ENCODE results near the gene SPNS2. TPM values are rescaled to one million over a fixed set of nuclear protein-coding genes. Genes with fewer than 3 reads are reported as not detected.

The SPNS2 gene
- total and polyA plus RNA-seq, 3 donors from 2014 or later, result 6.7 to 11.5 (median 8.0) TPM

- peaks cover 18% of the 10 kb centered on the region for H3K4me1 ChIP-seq
- no peaks in the 10 kb centered on the region for H3K36me3 ChIP-seq (ENCODE audit: low read depth, missing control alignments)
- no peaks in the 10 kb centered on the region for H3K27me3 ChIP-seq
- no peak overlapping the region for H3K4me3 ChIP-seq
- H3K9me3 ChIP-seq, result no peaks in the 10 kb centered on the region
- 60 to 94% methylated on average over 1 to 5 of the region's 5 CpGs for WGBS, 2 donors
- intact Hi-C loops (cut with DNase I; ENCODE audit: low total_unique reads), result no loop called here
- TF ChIP-seq CTCF (IDR thresholded peaks at IDR 0.05), result no peak
- no peak for TF ChIP-seq POLR2A (IDR thresholded peaks at IDR 0.05)
- no peak overlapping the region for H3K27ac ChIP-seq
- no peak for DNase-seq
Measured at GRCh38 chr17:4559966-4560365, 61.3 kb downstream of the SPNS2 start.

- 47 to 54% methylated on average over 7 to 12 of the region's 12 CpGs for WGBS, 2 donors
Measured at GRCh38 chr17:4560421-4560820, 61.7 kb downstream of the SPNS2 start, which contains the start of gene GGT6. TSS of gene GGT6 (minus strand) at chr17:4560577. CDS start at chr17:4560521, 56 bp downstream.

GRCh38 chr17:4560837-4561256 is 62.2 kb downstream of the SPNS2 start:
- intact Hi-C loops (cut with DNase I; ENCODE audit: low total_unique reads), result no loop called here
- DNase-seq, result peak; percentile 83
- no peaks in the 10 kb centered on the region for H3K27me3 ChIP-seq
- H3K36me3 ChIP-seq (ENCODE audit: low read depth, missing control alignments), result no peaks in the 10 kb centered on the region
- no peak overlapping the region for H3K4me3 ChIP-seq
- H3K27ac ChIP-seq, result no peak overlapping the region
- no peaks in the 10 kb centered on the region for H3K9me3 ChIP-seq
- H3K4me1 ChIP-seq, result peaks cover 20% of the 10 kb centered on the region
- no peak for TF ChIP-seq POLR2A (IDR thresholded peaks at IDR 0.05)
- no peak for TF ChIP-seq CTCF (IDR thresholded peaks at IDR 0.05)
- 50 to 60% methylated on average over 11 of the region's 11 CpGs for WGBS, 2 donors

More at GRCh38 chr17:4560421-4560820, 61.7 kb downstream of the SPNS2 start, which contains the start of gene GGT6:
- Histone ChIP-seq H3K36me3 (ENCODE audit: low read depth, missing control alignments) (no peaks in the 10 kb centered on the region), H3K4me3 (no peak within 1 kb of the TSS), H3K4me1 (peaks cover 19% of the 10 kb centered on the region), H3K27me3 (no peaks in the 10 kb centered on the region), H3K27ac (no peak within 1 kb of the TSS), H3K9me3 (no peaks in the 10 kb centered on the region)
- DNase-seq, result peak; percentile 52
- TF ChIP-seq POLR2A (IDR thresholded peaks at IDR 0.05), result no peak
- intact Hi-C loops (cut with DNase I; ENCODE audit: low total_unique reads), result no loop called here

- no peak for TF ChIP-seq POLR2A (IDR thresholded peaks at IDR 0.05)
- no peak for TF ChIP-seq CTCF (IDR thresholded peaks at IDR 0.05)
- Histone ChIP-seq H3K4me3 (no peak overlapping the region), H3K36me3 (ENCODE audit: low read depth, missing control alignments) (no peaks in the 10 kb centered on the region), H3K27me3 (no peaks in the 10 kb centered on the region), H3K9me3 (no peaks in the 10 kb centered on the region), H3K27ac (no peak overlapping the region), H3K4me1 (peaks cover 16% of the 10 kb centered on the region)
- no peak for DNase-seq
- intact Hi-C loops (cut with DNase I; ENCODE audit: low total_unique reads), result no loop called here
- WGBS, 2 donors, result 68 to 73% methylated on average over 8 of the region's 8 CpGs
Measured at GRCh38 chr17:4562015-4562969, 63.6 kb downstream of the SPNS2 start.
